CD14-positive monocyte (primary cell): ENCODE measurements around the gene FREM1. TPM values are rescaled to one million over a fixed set of nuclear protein-coding genes. Genes with fewer than 3 reads are reported as not detected.

ENCODE experiments used
- DNase-seq, 3 donors: peaks; one replicate each; pipeline ENCODE4 v3.0.0-alpha.2; 2011 to 2022
- H2AFZ ChIP-seq: 2 replicates; pipeline ENCODE4 v1.6.0; 2012; ENCODE audit warnings: mild to moderate bottlenecking, low read depth, low read length, inconsistent platforms; ENCODE audit not compliant: insufficient read depth, poor library complexity, severe bottlenecking
- H3K27ac ChIP-seq, 2 donors: 1 replicate in 1 of 2; 2 replicates in 1 of 2; pipeline ENCODE4 v1.5.1; 2012 to 2013; ENCODE audit warnings: low read length in 2 of 2, control low read depth in 1 of 2, inconsistent platforms in 1 of 2, low read depth in 1 of 2, mild to moderate bottlenecking in 1 of 2
- H3K27me3 ChIP-seq, 2 donors: one replicate each; pipeline versions ENCODE4 v1.6.0 to v1.6.1; 2011 to 2013; ENCODE audit warnings: low read length in 2 of 2; ENCODE audit not compliant: control insufficient read depth in 2 of 2, insufficient read depth in 2 of 2
- H3K36me3 ChIP-seq, 2 donors: replicated peaks in 1 of 2; 1 replicate in 1 of 2; 2 replicates in 1 of 2; pipeline versions ENCODE4 v1.5.1 to v1.6.1; 2012 to 2013; ENCODE audit warnings: low read length in 2 of 2, control low read depth in 1 of 2, inconsistent platforms in 1 of 2, mild to moderate bottlenecking in 1 of 2; ENCODE audit not compliant: insufficient read depth in 2 of 2, control insufficient read depth in 1 of 2
- H3K4me1 ChIP-seq, 2 donors: 1 replicate in 1 of 2; 2 replicates in 1 of 2; pipeline versions ENCODE4 v1.5.1 to v1.6.1; 2012 to 2013; ENCODE audit warnings: low read length in 2 of 2, control low read depth in 1 of 2, inconsistent platforms in 1 of 2, mild to moderate bottlenecking in 1 of 2, moderate library complexity in 1 of 2; ENCODE audit not compliant: insufficient read depth in 2 of 2, control insufficient read depth in 1 of 2
- H3K4me2 ChIP-seq: replicated peaks from 2 replicates; pipeline ENCODE3; 2012; ENCODE audit warnings: low read length, moderate library complexity, mild to moderate bottlenecking; ENCODE audit not compliant: poor library complexity, severe bottlenecking; ENCODE audit errors: extremely low read depth
- H3K4me3 ChIP-seq, 3 experiments: fragments of 200-600 bp in 1 of 3; sonication (generic) in 1 of 3; replicated peaks in 1 of 3; 1 replicate in 2 of 3; 2 replicates in 1 of 3; pipeline ENCODE4 v1.5.1; 2011 to 2013; ENCODE audit warnings: low read length in 3 of 3, mild to moderate bottlenecking in 3 of 3, control low read depth in 2 of 3, low read depth in 2 of 3, inconsistent platforms in 1 of 3, moderate library complexity in 1 of 3
- H3K79me2 ChIP-seq: 2 replicates; pipeline ENCODE4 v1.6.0; 2012; ENCODE audit warnings: mild to moderate bottlenecking, control low read depth, inconsistent platforms, low read length, moderate library complexity; ENCODE audit not compliant: insufficient read depth
- H3K9ac ChIP-seq: 2 replicates; pipeline ENCODE4 v1.6.0; 2017; ENCODE audit warnings: low read length, mild to moderate bottlenecking; ENCODE audit not compliant: insufficient read depth, poor library complexity, severe bottlenecking
- H3K9me3 ChIP-seq, 2 donors: replicated peaks in 1 of 2; 1 replicate in 1 of 2; 2 replicates in 1 of 2; pipeline versions ENCODE4 v1.5.1 to v1.6.1; 2012 to 2013; ENCODE audit warnings: low read length in 2 of 2, control low read depth in 1 of 2; ENCODE audit not compliant: control insufficient read depth in 1 of 2, insufficient read depth in 1 of 2
- H4K20me1 ChIP-seq: 2 replicates; pipeline ENCODE4 v1.6.0; 2012; ENCODE audit warnings: mild to moderate bottlenecking, low read length, control low read depth, moderate library complexity; ENCODE audit not compliant: insufficient read depth
- H3K27ac Mint-ChIP-seq, 7 donors: one replicate each; pipeline ENCODE4 v1.8.0; 2020; ENCODE audit warnings: mild to moderate bottlenecking in 7 of 7, mixed read lengths in 7 of 7, moderate library complexity in 6 of 7, inconsistent platforms in 2 of 7
- H3K27me3 Mint-ChIP-seq, 3 donors: one replicate each; pipeline ENCODE4 v1.8.0; 2021 to 2022; ENCODE audit warnings: low read depth in 3 of 3, mild to moderate bottlenecking in 3 of 3, mixed read lengths in 3 of 3, moderate library complexity in 3 of 3, inconsistent platforms in 1 of 3
- H3K36me3 Mint-ChIP-seq, 2 donors: one replicate each; pipeline ENCODE4 v1.8.0; 2020; ENCODE audit warnings: mixed read lengths in 2 of 2, inconsistent platforms in 1 of 2, mild to moderate bottlenecking in 1 of 2
- H3K4me1 Mint-ChIP-seq: one replicate; pipeline ENCODE4 v1.8.0; 2020; ENCODE audit warnings: mild to moderate bottlenecking, mixed read lengths
- H3K4me3 Mint-ChIP-seq, 2 donors: one replicate each; pipeline ENCODE4 v1.8.0; 2020; ENCODE audit warnings: mild to moderate bottlenecking in 2 of 2, mixed read lengths in 2 of 2, moderate library complexity in 1 of 2
- H3K9me3 Mint-ChIP-seq, 7 donors: one replicate each; pipeline ENCODE4 v1.8.0; 2020 to 2022; ENCODE audit warnings: mixed read lengths in 7 of 7, mild to moderate bottlenecking in 6 of 7, moderate library complexity in 6 of 7, inconsistent platforms in 2 of 7
- CTCF ChIP-seq: fragments of 200-600 bp; IDR thresholded peaks from one replicate; pipeline ENCODE4 v1.8.0; 2022; ENCODE audit warnings: antibody characterized with exemption, mild to moderate bottlenecking
- WGBS: methylation state at CpG from one replicate; pipeline ENCODE4 v1.1.5; 2013; ENCODE audit warnings: missing lambda C conversion rate; ENCODE audit not compliant: insufficient coverage; 5-methylcytosine and 5-hydroxymethylcytosine counted together
- intact Hi-C, 2 donors: fragments of 100-400 bp; cut with micrococcal nuclease; formaldehyde crosslinking; loops; one replicate each; pipeline versions ENCODE4 v1.15.0 to v1.15.1; 2023
- polyA plus RNA-seq, 3 donors: library from polyadenylated mRNA; depleted of rRNA in 1 of 3; unstranded in 2 of 3; stranded (reverse) in 1 of 3; fragments of 300-500 nt in 2 of 3; fragments of >200 nt in 1 of 3; fragmentation: Illumina TruSeq in 2 of 3; gene quantifications; 1 replicate in 2 of 3; 2 replicates in 1 of 3; pipeline ENCODE4 v1.2.3, GENCODE V29; 2012 to 2021

Gene FREM1
- polyA plus RNA-seq, 3 donors: not detected

GRCh38 chr9:14882090-14882489, 28.1 kb downstream of the FREM1 start:
- no peak overlapping the region for H3K9ac ChIP-seq
- no peaks in the 10 kb centered on the region for H3K79me2 ChIP-seq
- Mint-ChIP-seq H3K27me3 (no peaks in the 10 kb centered on the region), H3K4me1 (no peaks in the 10 kb centered on the region), H3K27ac (no peak overlapping the region), H3K36me3 (no peaks in the 10 kb centered on the region), H3K9me3 (peaks cover 2 to 6% (median 3%) of the 10 kb centered on the region in 7 donors), H3K4me3 (no peak overlapping the region)
- H3K4me2 ChIP-seq: no peak overlapping the region
- H2AFZ ChIP-seq: no peak overlapping the region
- peaks cover 4% of the 10 kb centered on the region in 2 donors for H3K9me3 ChIP-seq
- no peaks in the 10 kb centered on the region for H3K27me3 ChIP-seq
- no CpG with 5 or more reads among the region's 1 CpG for WGBS
- DNase-seq: no peak
- H3K4me1 ChIP-seq: no peaks in the 10 kb centered on the region
- no peak overlapping the region for H3K27ac ChIP-seq
- no peaks in the 10 kb centered on the region for H4K20me1 ChIP-seq
- H3K4me3 ChIP-seq: no peak overlapping the region
- H3K36me3 ChIP-seq: no peaks in the 10 kb centered on the region
- TF ChIP-seq CTCF: no peak
- intact Hi-C loops: no loop called here

GRCh38 chr9:14881006-14881405, 29.2 kb downstream of the FREM1 start:
- H2AFZ ChIP-seq: no peak overlapping the region
- H3K4me2 ChIP-seq: no peak overlapping the region
- WGBS: 100% methylated on average over 1 of the region's 4 CpGs
- no peak overlapping the region for H3K27ac ChIP-seq
- Mint-ChIP-seq H3K27me3 (no peaks in the 10 kb centered on the region), H3K4me3 (no peak overlapping the region), H3K36me3 (no peaks in the 10 kb centered on the region), H3K9me3 (peaks cover 3 to 8% (median 8%) of the 10 kb centered on the region in 7 donors), H3K27ac (no peak overlapping the region), H3K4me1 (no peaks in the 10 kb centered on the region)
- no peak for TF ChIP-seq CTCF
- no peaks in the 10 kb centered on the region for H4K20me1 ChIP-seq
- intact Hi-C loops: no loop called here
- H3K4me3 ChIP-seq: no peak overlapping the region
- H3K79me2 ChIP-seq: no peaks in the 10 kb centered on the region
- no peaks in the 10 kb centered on the region for H3K4me1 ChIP-seq
- H3K27me3 ChIP-seq: no peaks in the 10 kb centered on the region
- no peaks in the 10 kb centered on the region for H3K36me3 ChIP-seq
- peaks cover 4% of the 10 kb centered on the region in 2 donors for H3K9me3 ChIP-seq
- H3K9ac ChIP-seq: no peak overlapping the region
- DNase-seq: no peak
